Activated CD8-positive, alpha-beta T cell treated with anti-CD3 and anti-CD28 coated beads for 36 hours (primary cell): Measurements from ENCODE around the gene COPS3. TPM values are rescaled to one million over a fixed set of nuclear protein-coding genes. Genes with fewer than 3 reads are reported as not detected.

Source experiments
- ATAC-seq: fragments of 200-7000 bp; cut with Tn5 transposase; one replicate; pipeline ENCODE4 v1.10.0; 2021; ENCODE audit warnings: mild to moderate bottlenecking, moderate library complexity
- CTCF ChIA-PET: fragments of 350-600 bp; sonication (Branson Sonifier 250); formaldehyde crosslinking; loops from one replicate; lab custom pipeline; 2021; ENCODE audit warnings: antibody characterized with exemption; lab: Charles Lee
- POLR2A ChIA-PET: fragments of 350-600 bp; sonication (Branson Sonifier 250); formaldehyde crosslinking; loops from one replicate; lab custom pipeline; 2021; ENCODE audit warnings: antibody characterized with exemption; lab: Charles Lee
- DNase-seq: peaks from one replicate; pipeline ENCODE4 v3.0.0-alpha.2; 2020
- H3K27ac Mint-ChIP-seq: one replicate; pipeline ENCODE4 v1.8.0; 2021; ENCODE audit warnings: mild to moderate bottlenecking, mixed read lengths
- H3K27me3 Mint-ChIP-seq: one replicate; pipeline ENCODE4 v1.8.0; 2021; ENCODE audit warnings: mixed read lengths
- H3K36me3 Mint-ChIP-seq: one replicate; pipeline ENCODE4 v1.8.0; 2021; ENCODE audit warnings: low read depth, mixed read lengths
- H3K4me1 Mint-ChIP-seq: one replicate; pipeline ENCODE4 v1.8.0; 2021; ENCODE audit warnings: low read depth, mixed read lengths
- H3K4me3 Mint-ChIP-seq: one replicate; pipeline ENCODE4 v1.8.0; 2021; ENCODE audit warnings: mild to moderate bottlenecking, moderate library complexity, mixed read lengths
- H3K9me3 Mint-ChIP-seq: one replicate; pipeline ENCODE4 v1.8.0; 2021; ENCODE audit warnings: mixed read lengths
- intact Hi-C: fragments of 100-400 bp; cut with micrococcal nuclease; formaldehyde crosslinking; loops from one replicate; pipeline ENCODE4 v1.10.0; 2022
- total RNA-seq, 2 experiments: library from RNA; stranded (reverse); gene quantifications; one replicate each; pipeline ENCODE4 v1.2.3, GENCODE V29; 2021
- TF ChIP-seq, protein P1 (sequence below): fragments of 200-600 bp; IDR thresholded peaks from one replicate; pipeline ENCODE4 v1.8.0; 2022; ENCODE audit warnings: antibody characterized with exemption, mild to moderate bottlenecking

COPS3 gene
- total RNA-seq, 2 experiments from 2014 or later, result 91.1 to 99.8 TPM

GRCh38 chr17:17223736-17224135, 57.3 kb downstream of the COPS3 start:
- ChIA-PET CTCF (no interaction called here), POLR2A (interaction anchor here (1.1 to 1.6 kb wide), 2 partner anchors 13 to 27 kb away, joined by 4 read pairs; partner anchors contain the start of gene FLCN)
- Mint-ChIP-seq H3K27ac (no peak overlapping the region), H3K4me3 (no peak overlapping the region), H3K4me1 (no peaks in the 10 kb centered on the region), H3K36me3 (peaks cover 25% of the 10 kb centered on the region), H3K27me3 (no peaks in the 10 kb centered on the region), H3K9me3 (no peaks in the 10 kb centered on the region)
- intact Hi-C loops, result no loop called here
- DNase-seq (no peak), ATAC-seq (no peak)
- TF ChIP-seq, protein P1, sequence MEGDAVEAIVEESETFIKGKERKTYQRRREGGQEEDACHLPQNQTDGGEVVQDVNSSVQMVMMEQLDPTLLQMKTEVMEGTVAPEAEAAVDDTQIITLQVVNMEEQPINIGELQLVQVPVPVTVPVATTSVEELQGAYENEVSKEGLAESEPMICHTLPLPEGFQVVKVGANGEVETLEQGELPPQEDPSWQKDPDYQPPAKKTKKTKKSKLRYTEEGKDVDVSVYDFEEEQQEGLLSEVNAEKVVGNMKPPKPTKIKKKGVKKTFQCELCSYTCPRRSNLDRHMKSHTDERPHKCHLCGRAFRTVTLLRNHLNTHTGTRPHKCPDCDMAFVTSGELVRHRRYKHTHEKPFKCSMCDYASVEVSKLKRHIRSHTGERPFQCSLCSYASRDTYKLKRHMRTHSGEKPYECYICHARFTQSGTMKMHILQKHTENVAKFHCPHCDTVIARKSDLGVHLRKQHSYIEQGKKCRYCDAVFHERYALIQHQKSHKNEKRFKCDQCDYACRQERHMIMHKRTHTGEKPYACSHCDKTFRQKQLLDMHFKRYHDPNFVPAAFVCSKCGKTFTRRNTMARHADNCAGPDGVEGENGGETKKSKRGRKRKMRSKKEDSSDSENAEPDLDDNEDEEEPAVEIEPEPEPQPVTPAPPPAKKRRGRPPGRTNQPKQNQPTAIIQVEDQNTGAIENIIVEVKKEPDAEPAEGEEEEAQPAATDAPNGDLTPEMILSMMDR, result no peak

DNA sequence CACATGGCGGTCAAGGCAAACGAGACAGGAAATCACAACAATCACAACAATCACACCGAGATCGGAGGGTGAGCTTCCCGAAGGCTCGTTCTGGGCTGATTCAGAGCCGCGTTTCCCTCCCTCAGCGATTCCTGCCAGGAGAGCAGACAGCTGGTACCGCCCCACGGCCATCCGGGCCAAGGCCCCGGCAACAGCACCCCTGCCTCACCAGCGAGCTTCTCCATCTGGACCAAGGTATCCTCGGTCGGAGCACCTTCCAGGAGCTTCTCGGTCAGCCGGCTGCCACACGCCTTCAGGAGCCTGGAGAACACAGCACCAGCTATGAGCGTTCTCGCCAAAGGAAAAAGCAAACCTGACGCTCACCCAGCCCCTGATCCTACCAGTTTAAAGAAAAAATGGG, 59.7 kb downstream of the COPS3 start:
- H3K36me3 Mint-ChIP-seq, result peaks cover 30% of the 10 kb centered on the region
- TF ChIP-seq, protein P1, result no peak
- ATAC-seq, result no peak

GRCh38 chr17:17220529-17220928, 60.5 kb downstream of the COPS3 start:
- CTCF ChIA-PET, result no interaction called here
- Mint-ChIP-seq H3K27me3 (no peaks in the 10 kb centered on the region), H3K36me3 (peaks cover 30% of the 10 kb centered on the region), H3K4me1 (no peaks in the 10 kb centered on the region), H3K9me3 (no peaks in the 10 kb centered on the region), H3K4me3 (no peak overlapping the region), H3K27ac (no peak overlapping the region)
- TF ChIP-seq, protein P1, result no peak
- POLR2A ChIA-PET, result interaction anchor here (0.6 to 1.4 kb wide), 2 partner anchors 16 to 42 kb away, joined by 3 to 4 read pairs; partner anchors contain the start of gene FLCN
- ATAC-seq (no peak), DNase-seq (no peak)
- intact Hi-C loops, result no loop called here

More for the DNA sequence above, 59.7 kb downstream of the COPS3 start:
- intact Hi-C loops, result no loop called here
- H3K4me1 Mint-ChIP-seq, result no peaks in the 10 kb centered on the region
- ChIA-PET CTCF (no interaction called here), POLR2A (interaction anchor here (0.6 to 1.4 kb wide), 3 partner anchors 15 to 42 kb away, joined by 3 to 4 read pairs (median 3); partner anchors contain the start of gene FLCN)
- H3K27me3 Mint-ChIP-seq, result no peaks in the 10 kb centered on the region
- no peak for DNase-seq
- no peak overlapping the region for H3K27ac Mint-ChIP-seq
- no peaks in the 10 kb centered on the region for H3K9me3 Mint-ChIP-seq
- no peak overlapping the region for H3K4me3 Mint-ChIP-seq

DNA sequence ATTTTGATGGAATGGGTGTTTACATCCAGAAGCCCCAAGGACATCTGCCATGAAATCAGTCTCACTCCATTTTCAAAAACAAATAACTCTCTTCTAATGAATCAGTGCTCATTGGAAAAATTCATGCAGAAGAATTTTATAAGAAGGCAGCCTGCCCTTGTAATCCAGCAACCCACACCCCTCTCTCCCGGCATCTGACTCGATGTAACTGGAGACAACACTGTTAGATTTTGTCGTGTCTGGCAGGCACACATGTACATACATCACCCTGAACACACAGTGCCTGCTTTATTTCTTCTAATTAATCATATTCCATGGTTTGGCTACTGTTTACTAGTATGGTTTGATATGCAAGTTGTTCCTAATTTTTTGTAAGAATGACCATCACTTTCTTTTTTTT, 63.1 kb downstream of the COPS3 start:
- no peak for ATAC-seq
- no peaks in the 10 kb centered on the region for H3K4me1 Mint-ChIP-seq
- DNase-seq, result no peak
- ChIA-PET POLR2A (interaction anchor here (1.0 to 2.3 kb wide), 2 partner anchors 11 to 18 kb away, joined by 3 to 6 read pairs; partner anchors contain the start of gene FLCN), CTCF (no interaction called here)
- peaks cover 20% of the 10 kb centered on the region for H3K36me3 Mint-ChIP-seq
- peak overlapping the region; percentile 38 for H3K27ac Mint-ChIP-seq
- no peak overlapping the region for H3K4me3 Mint-ChIP-seq
- intact Hi-C loops, result no loop called here
- H3K27me3 Mint-ChIP-seq, result no peaks in the 10 kb centered on the region
- no peaks in the 10 kb centered on the region for H3K9me3 Mint-ChIP-seq
- TF ChIP-seq, protein P1, result no peak

GRCh38 chr17:17216776-17217175, 64.3 kb downstream of the COPS3 start:
- TF ChIP-seq, protein P1, result no peak
- ATAC-seq, result no peak
- no peaks in the 10 kb centered on the region for H3K27me3 Mint-ChIP-seq
- POLR2A ChIA-PET, result interaction anchor here (1.0 to 2.3 kb wide), 2 partner anchors 10 to 19 kb away, joined by 3 to 6 read pairs; partner anchors contain the start of gene FLCN
- CTCF ChIA-PET, result no interaction called here
- H3K27ac Mint-ChIP-seq, result no peak overlapping the region
- H3K4me1 Mint-ChIP-seq, result no peaks in the 10 kb centered on the region
- intact Hi-C loops, result no loop called here
- no peak for DNase-seq
- no peak overlapping the region for H3K4me3 Mint-ChIP-seq
- H3K9me3 Mint-ChIP-seq, result no peaks in the 10 kb centered on the region
- peaks cover 16% of the 10 kb centered on the region for H3K36me3 Mint-ChIP-seq
